Motor neuron (in vitro differentiated cells): ENCODE measurements around the gene PAIP2B. TPM values are rescaled to one million over a fixed set of nuclear protein-coding genes. Genes with fewer than 3 reads are reported as not detected.

ENCODE experiments used
- total RNA-seq, 8 experiments: library from RNA; unstranded; fragments of 300-600 nt; gene quantifications; 2 replicates each; pipeline versions ENCODE4 v1.2.3 to v1.2.4, GENCODE V29; 2022

The PAIP2B gene
- total RNA-seq, 8 experiments from 2014 or later, result 0.66 to 16.5 (median 10.3) TPM

Other genes starting within 250 kb of the PAIP2B start
- gene ANKRD53, start 248.5 kb downstream of the PAIP2B start, total RNA-seq, result 1 to 10 TPM in 3 of 8 experiments, under 1 TPM in 5; 0.25 to 4.4 (median 0.76) TPM
- gene TEX261, start 232.2 kb downstream of the PAIP2B start, total RNA-seq, result 10 to 100 TPM; 10.3 to 42.1 (median 24.2) TPM
- gene NAGK, start 158.5 kb downstream of the PAIP2B start, total RNA-seq, result 10 to 100 TPM; 45.0 to 93.8 (median 68.6) TPM
- gene MCEE, start 96.9 kb downstream of the PAIP2B start, total RNA-seq, result 10 to 100 TPM; 11.6 to 35.1 (median 21.8) TPM
- gene MPHOSPH10, start 96.5 kb downstream of the PAIP2B start, total RNA-seq, result 10 to 100 TPM; 29.7 to 44.0 (median 36.4) TPM
- 100 to 1,000 TPM; 110 to 227 (median 183) TPM for gene ZNF638, start 104.7 kb upstream of the PAIP2B start, total RNA-seq
- gene DYSF, start 226.5 kb upstream of the PAIP2B start, total RNA-seq, result 10 to 100 TPM in 1 of 8 experiments, 1 to 10 TPM in 2, under 1 TPM in 5; 0.33 to 14.7 (median 0.83) TPM